Measurements from ENCODE around the gene ECE2. TPM values are rescaled to one million over a fixed set of nuclear protein-coding genes. Genes with fewer than 3 reads are reported as not detected.
A peak's percentile ranks its signal among the peaks of the same experiment; 100 is the strongest.

Gene ECE2
- total RNA-seq, 1 donor: not detected

GRCh38 chr3:184230603-184231528 lies 45.0 kb upstream of the ECE2 start:
- TF ChIP-seq CTCF (IDR thresholded peaks at IDR 0.05; ENCODE audit: insufficient read depth, low read depth, low read length): no peak
- no peak for DNase-seq (ENCODE audit: low read depth)
- no peak overlapping the region for H3K4me3 ChIP-seq (ENCODE audit: low read depth, low read length)

GRCh38 chr3:184231671-184232070 lies 44.2 kb upstream of the ECE2 start:
- H3K4me3 ChIP-seq (ENCODE audit: low read depth, low read length): no peak overlapping the region
- DNase-seq (ENCODE audit: low read depth): no peak
- TF ChIP-seq CTCF (IDR thresholded peaks at IDR 0.05; ENCODE audit: insufficient read depth, low read depth, low read length): no peak

- no peak for TF ChIP-seq CTCF (IDR thresholded peaks at IDR 0.05; ENCODE audit: insufficient read depth, low read depth, low read length)
- DNase-seq (ENCODE audit: low read depth): no peak
- no peak overlapping the region for H3K4me3 ChIP-seq (ENCODE audit: low read depth, low read length)
These were observed 42.5 kb upstream of the ECE2 start for GRCh38 chr3:184233127-184233843.

GRCh38 chr3:184234224-184234623 lies 41.6 kb upstream of the ECE2 start:
- no peak overlapping the region for H3K4me3 ChIP-seq (ENCODE audit: low read depth, low read length)
- no peak for TF ChIP-seq CTCF (IDR thresholded peaks at IDR 0.05; ENCODE audit: insufficient read depth, low read depth, low read length)
- DNase-seq (ENCODE audit: low read depth): peak; percentile 67

GRCh38 chr3:184234671-184235380 lies 41.0 kb upstream of the ECE2 start:
- TF ChIP-seq CTCF (IDR thresholded peaks at IDR 0.05; ENCODE audit: insufficient read depth, low read depth, low read length): no peak
- no peak overlapping the region for H3K4me3 ChIP-seq (ENCODE audit: low read depth, low read length)
- DNase-seq (ENCODE audit: low read depth): no peak

- H3K4me3 ChIP-seq (ENCODE audit: low read depth, low read length): no peak overlapping the region
- TF ChIP-seq CTCF (IDR thresholded peaks at IDR 0.05; ENCODE audit: insufficient read depth, low read depth, low read length): no peak
- no peak for DNase-seq (ENCODE audit: low read depth)
These were observed 40.3 kb upstream of the ECE2 start for GRCh38 chr3:184235381-184236032.

All from fibroblast of villous mesenchyme (primary cell).